Thyroid gland (tissue), 4 donors: ENCODE results near the gene SKIC2.

Source experiments
- POLR2A ChIP-seq, 2 donors: fragments of 450-650 bp; IDR thresholded peaks; one replicate each; pipeline ENCODE4 v1.6.1; 2017; ENCODE audit warnings: antibody characterized with exemption in 2 of 2, mild to moderate bottlenecking in 2 of 2, moderate library complexity in 1 of 2
- TF ChIP-seq, protein P1 (sequence below), 6 experiments: fragments of 200-600 bp in 3 of 6; fragments of 450-650 bp in 3 of 6; sonication (generic) in 3 of 6; IDR thresholded peaks; one replicate each; pipeline ENCODE4 v1.5.1; 2016 to 2019; ENCODE audit warnings: antibody characterized with exemption in 6 of 6, mild to moderate bottlenecking in 2 of 6, inconsistent platforms in 1 of 6, moderate library complexity in 1 of 6

DNA sequence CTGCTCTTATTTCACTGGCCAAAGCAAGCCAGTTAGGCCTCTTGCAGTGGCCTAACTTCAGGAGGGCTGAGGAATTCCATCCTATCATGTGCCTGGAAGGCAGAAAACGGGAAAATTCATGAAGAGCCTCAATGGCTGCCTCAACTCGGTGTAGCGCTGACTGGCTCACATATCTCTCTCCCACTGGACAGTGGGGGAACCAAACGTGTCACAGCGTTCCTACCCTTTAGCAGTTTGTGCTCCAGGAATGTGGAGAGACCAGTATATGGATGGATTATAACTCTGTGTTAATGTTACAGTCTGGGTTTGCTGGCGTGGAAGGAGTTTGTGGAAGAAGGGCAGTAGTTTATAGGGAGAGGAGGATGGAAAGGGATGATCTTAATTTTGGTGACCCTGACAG is 43.2 kb upstream of the SKIC2 start:
- TF ChIP-seq POLR2A (IDR thresholded peaks at IDR 0.05), result no peak
- TF ChIP-seq, protein P1, sequence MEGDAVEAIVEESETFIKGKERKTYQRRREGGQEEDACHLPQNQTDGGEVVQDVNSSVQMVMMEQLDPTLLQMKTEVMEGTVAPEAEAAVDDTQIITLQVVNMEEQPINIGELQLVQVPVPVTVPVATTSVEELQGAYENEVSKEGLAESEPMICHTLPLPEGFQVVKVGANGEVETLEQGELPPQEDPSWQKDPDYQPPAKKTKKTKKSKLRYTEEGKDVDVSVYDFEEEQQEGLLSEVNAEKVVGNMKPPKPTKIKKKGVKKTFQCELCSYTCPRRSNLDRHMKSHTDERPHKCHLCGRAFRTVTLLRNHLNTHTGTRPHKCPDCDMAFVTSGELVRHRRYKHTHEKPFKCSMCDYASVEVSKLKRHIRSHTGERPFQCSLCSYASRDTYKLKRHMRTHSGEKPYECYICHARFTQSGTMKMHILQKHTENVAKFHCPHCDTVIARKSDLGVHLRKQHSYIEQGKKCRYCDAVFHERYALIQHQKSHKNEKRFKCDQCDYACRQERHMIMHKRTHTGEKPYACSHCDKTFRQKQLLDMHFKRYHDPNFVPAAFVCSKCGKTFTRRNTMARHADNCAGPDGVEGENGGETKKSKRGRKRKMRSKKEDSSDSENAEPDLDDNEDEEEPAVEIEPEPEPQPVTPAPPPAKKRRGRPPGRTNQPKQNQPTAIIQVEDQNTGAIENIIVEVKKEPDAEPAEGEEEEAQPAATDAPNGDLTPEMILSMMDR (IDR thresholded peaks at IDR 0.05), result no peak
